ENCODE data around the gene GRHPR. TPM values are rescaled to one million over a fixed set of nuclear protein-coding genes. Genes with fewer than 3 reads are reported as not detected.
A peak's percentile ranks its signal among the peaks of the same experiment; 100 is the strongest.

GRHPR gene
- total RNA-seq, 1 donor from 2014 or later = 88.1 TPM

GRCh38 chr9:37424204-37424685, 1.7 kb downstream of the GRHPR start:
- Mint-ChIP-seq H3K27ac (ENCODE audit: unreplicated experiment) (no peak overlapping the region), H3K27me3 (ENCODE audit: low read depth, unreplicated experiment) (no peaks in the 10 kb centered on the region), H3K36me3 (ENCODE audit: low read depth, unreplicated experiment) (peaks cover 8% of the 10 kb centered on the region), H3K9me3 (ENCODE audit: unreplicated experiment) (no peaks in the 10 kb centered on the region), H3K4me3 (ENCODE audit: unreplicated experiment) (peak overlapping the region; percentile 94), H3K4me1 (ENCODE audit: low read depth, unreplicated experiment) (peaks cover 4% of the 10 kb centered on the region)
- DNase-seq (ENCODE audit: low read depth) (no peak), FAIRE-seq (no peak)
- peaks cover 30% of the 10 kb centered on the region for H3K79me2 ChIP-seq (ENCODE audit: insufficient read depth, low read length)
- H3K27ac ChIP-seq (ENCODE audit: low read depth, low read length) = no peak overlapping the region
- H3K36me3 ChIP-seq (ENCODE audit: insufficient read depth, low read length) = peaks cover 10% of the 10 kb centered on the region
- H3K27me3 ChIP-seq (ENCODE audit: insufficient read depth, low read length) = no peaks in the 10 kb centered on the region
- peaks cover 30% of the 10 kb centered on the region for H3K4me1 ChIP-seq (ENCODE audit: insufficient read depth, low read length)
- no peak overlapping the region for H3K4me3 ChIP-seq (ENCODE audit: insufficient read depth, low read depth, low read length)
- H3K9me3 ChIP-seq (ENCODE audit: insufficient read depth, low read depth, low read length) = no peaks in the 10 kb centered on the region
- peaks cover 44% of the 10 kb centered on the region for H4K20me1 ChIP-seq (ENCODE audit: insufficient read depth, low read length)
- H2AFZ ChIP-seq (ENCODE audit: low read depth, low read length) = no peak overlapping the region
- H3K4me2 ChIP-seq (ENCODE audit: low read length) = peak overlapping the region; percentile 91
- no peak overlapping the region for H3K9ac ChIP-seq (ENCODE audit: low read length)
- TF ChIP-seq CTCF (IDR thresholded peaks at IDR 0.05; ENCODE audit: insufficient read depth, low read depth, low read length) = no peak
- no peak for TF ChIP-seq EZH2 (IDR thresholded peaks at IDR 0.05; ENCODE audit: insufficient read depth, low read length)

GRCh38 chr9:37424686-37425297, 2.3 kb downstream of the GRHPR start:
- FAIRE-seq = no peak
- no peak overlapping the region for H3K27ac ChIP-seq (ENCODE audit: low read depth, low read length)
- H3K9me3 ChIP-seq (ENCODE audit: insufficient read depth, low read depth, low read length) = no peaks in the 10 kb centered on the region
- peaks cover 10% of the 10 kb centered on the region for H3K36me3 ChIP-seq (ENCODE audit: insufficient read depth, low read length)
- Mint-ChIP-seq H3K9me3 (ENCODE audit: unreplicated experiment) (no peaks in the 10 kb centered on the region), H3K27me3 (ENCODE audit: low read depth, unreplicated experiment) (no peaks in the 10 kb centered on the region), H3K4me3 (ENCODE audit: unreplicated experiment) (no peak overlapping the region), H3K4me1 (ENCODE audit: low read depth, unreplicated experiment) (peaks cover 4% of the 10 kb centered on the region), H3K27ac (ENCODE audit: unreplicated experiment) (no peak overlapping the region), H3K36me3 (ENCODE audit: low read depth, unreplicated experiment) (peaks cover 8% of the 10 kb centered on the region)
- H2AFZ ChIP-seq (ENCODE audit: low read depth, low read length) = no peak overlapping the region
- H4K20me1 ChIP-seq (ENCODE audit: insufficient read depth, low read length) = peaks cover 47% of the 10 kb centered on the region
- peaks cover 30% of the 10 kb centered on the region for H3K79me2 ChIP-seq (ENCODE audit: insufficient read depth, low read length)
- H3K4me1 ChIP-seq (ENCODE audit: insufficient read depth, low read length) = peaks cover 30% of the 10 kb centered on the region
- H3K4me3 ChIP-seq (ENCODE audit: insufficient read depth, low read depth, low read length) = no peak overlapping the region
- TF ChIP-seq CTCF (IDR thresholded peaks at IDR 0.05; ENCODE audit: insufficient read depth, low read depth, low read length) (no peak), EZH2 (IDR thresholded peaks at IDR 0.05; ENCODE audit: insufficient read depth, low read length) (no peak)
- no peaks in the 10 kb centered on the region for H3K27me3 ChIP-seq (ENCODE audit: insufficient read depth, low read length)
- peak overlapping the region; percentile 91 for H3K4me2 ChIP-seq (ENCODE audit: low read length)
- H3K9ac ChIP-seq (ENCODE audit: low read length) = no peak overlapping the region
- DNase-seq (ENCODE audit: low read depth) = no peak

- no peak overlapping the region for H3K4me3 Mint-ChIP-seq (ENCODE audit: unreplicated experiment)
Observed at GRCh38 chr9:37425298-37425752, 2.8 kb downstream of the GRHPR start.

More at GRCh38 chr9:37425298-37425752, 2.8 kb downstream of the GRHPR start:
- Histone ChIP-seq H3K36me3 (ENCODE audit: insufficient read depth, low read length) (peaks cover 10% of the 10 kb centered on the region), H3K27me3 (ENCODE audit: insufficient read depth, low read length) (no peaks in the 10 kb centered on the region), H3K4me2 (ENCODE audit: low read length) (peak overlapping the region; percentile 91), H3K9ac (ENCODE audit: low read length) (no peak overlapping the region), H4K20me1 (ENCODE audit: insufficient read depth, low read length) (peaks cover 47% of the 10 kb centered on the region), H3K79me2 (ENCODE audit: insufficient read depth, low read length) (peaks cover 30% of the 10 kb centered on the region), H3K9me3 (ENCODE audit: insufficient read depth, low read depth, low read length) (no peaks in the 10 kb centered on the region), H2AFZ (ENCODE audit: low read depth, low read length) (no peak overlapping the region), H3K27ac (ENCODE audit: low read depth, low read length) (no peak overlapping the region), H3K4me1 (ENCODE audit: insufficient read depth, low read length) (peaks cover 30% of the 10 kb centered on the region), H3K4me3 (ENCODE audit: insufficient read depth, low read depth, low read length) (no peak overlapping the region)
- Mint-ChIP-seq H3K9me3 (ENCODE audit: unreplicated experiment) (no peaks in the 10 kb centered on the region), H3K27me3 (ENCODE audit: low read depth, unreplicated experiment) (no peaks in the 10 kb centered on the region), H3K36me3 (ENCODE audit: low read depth, unreplicated experiment) (peaks cover 8% of the 10 kb centered on the region), H3K4me1 (ENCODE audit: low read depth, unreplicated experiment) (peaks cover 4% of the 10 kb centered on the region), H3K27ac (ENCODE audit: unreplicated experiment) (no peak overlapping the region)
- no peak for TF ChIP-seq CTCF (IDR thresholded peaks at IDR 0.05; ENCODE audit: insufficient read depth, low read depth, low read length)
- TF ChIP-seq EZH2 (IDR thresholded peaks at IDR 0.05; ENCODE audit: insufficient read depth, low read length) = no peak
- no peak for DNase-seq (ENCODE audit: low read depth)
- FAIRE-seq = no peak

All from astrocyte (in vitro differentiated cells and primary cell).